GM21786 (cell line): ENCODE data around the gene CORO2B.

Experiments
- ATAC-seq: cut with Tn5 transposase; IDR thresholded peaks from one replicate; pipeline ENCODE4 v1.9.1; 2021; ENCODE audit not compliant: unreplicated experiment

CORO2B gene

GRCh38 chr15:68572309-68572708 lies 6.5 kb upstream of the CORO2B start:
- ATAC-seq: no peak

GRCh38 chr15:68572921-68573320 lies 5.9 kb upstream of the CORO2B start:
- no peak for ATAC-seq

GRCh38 chr15:68574046-68574445 lies 4.7 kb upstream of the CORO2B start:
- no peak for ATAC-seq

- no peak for ATAC-seq
Observed at GRCh38 chr15:68574629-68575028, 4.2 kb upstream of the CORO2B start.

GRCh38 chr15:68576235-68576892 lies 2.4 kb upstream of the CORO2B start:
- no peak for ATAC-seq

GRCh38 chr15:68578175-68578979 lies 416 bp upstream of the CORO2B start:
- ATAC-seq: no peak

- no peak for ATAC-seq
Observed at GRCh38 chr15:68580026-68580882, 1.5 kb downstream of the CORO2B start.

GRCh38 chr15:68580883-68581155 lies 2.0 kb downstream of the CORO2B start:
- no peak for ATAC-seq

GRCh38 chr15:68581725-68582124 lies 2.9 kb downstream of the CORO2B start:
- no peak for ATAC-seq

- ATAC-seq: no peak
Observed at GRCh38 chr15:68582236-68582635, 3.4 kb downstream of the CORO2B start.

GRCh38 chr15:68582864-68583263 lies 4.1 kb downstream of the CORO2B start:
- ATAC-seq: no peak

GRCh38 chr15:68583321-68583720 lies 4.5 kb downstream of the CORO2B start:
- ATAC-seq: no peak

GRCh38 chr15:68583936-68584755 lies 5.4 kb downstream of the CORO2B start:
- no peak for ATAC-seq

- no peak for ATAC-seq
Observed at GRCh38 chr15:68584756-68585573, 6.2 kb downstream of the CORO2B start.

- no peak for ATAC-seq
Observed at GRCh38 chr15:68585574-68586273, 6.9 kb downstream of the CORO2B start.

- ATAC-seq: no peak
Observed at GRCh38 chr15:68586274-68586961, 7.6 kb downstream of the CORO2B start.

GRCh38 chr15:68587769-68588385 lies 9.1 kb downstream of the CORO2B start:
- no peak for ATAC-seq

GRCh38 chr15:68589053-68589452 lies 10.3 kb downstream of the CORO2B start:
- no peak for ATAC-seq
